ENCODE results near the gene APRT.

DNA sequence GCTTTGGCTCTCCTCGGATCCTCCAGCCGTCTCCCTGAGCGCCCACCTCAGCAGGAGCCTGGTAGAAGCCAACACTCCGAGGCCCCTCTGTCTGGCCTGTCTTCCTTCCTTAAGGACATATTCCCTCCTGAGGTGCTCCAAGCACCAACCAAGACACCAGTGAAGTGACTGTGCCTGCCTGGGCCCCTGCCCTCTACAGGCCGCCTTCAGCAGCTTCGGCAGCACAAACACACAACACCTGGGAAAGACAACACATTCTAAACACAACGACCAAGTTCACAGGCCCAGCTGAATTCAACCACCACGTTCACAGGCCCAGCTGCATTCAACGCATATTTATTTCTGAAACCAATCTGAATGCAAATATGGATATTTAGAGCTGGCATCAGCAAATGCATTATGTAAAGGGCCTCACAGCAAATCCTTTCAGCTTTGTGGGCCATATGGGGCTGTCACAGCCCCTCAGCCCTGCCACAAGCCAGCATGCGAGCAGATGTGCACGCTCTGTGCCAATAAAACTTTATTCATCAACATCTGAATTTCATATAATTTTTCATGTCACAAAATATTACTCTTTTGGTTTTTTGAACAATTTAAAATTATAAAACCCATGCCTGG, 32.8 kb upstream of the APRT start:
- TF ChIP-seq, protein P1, sequence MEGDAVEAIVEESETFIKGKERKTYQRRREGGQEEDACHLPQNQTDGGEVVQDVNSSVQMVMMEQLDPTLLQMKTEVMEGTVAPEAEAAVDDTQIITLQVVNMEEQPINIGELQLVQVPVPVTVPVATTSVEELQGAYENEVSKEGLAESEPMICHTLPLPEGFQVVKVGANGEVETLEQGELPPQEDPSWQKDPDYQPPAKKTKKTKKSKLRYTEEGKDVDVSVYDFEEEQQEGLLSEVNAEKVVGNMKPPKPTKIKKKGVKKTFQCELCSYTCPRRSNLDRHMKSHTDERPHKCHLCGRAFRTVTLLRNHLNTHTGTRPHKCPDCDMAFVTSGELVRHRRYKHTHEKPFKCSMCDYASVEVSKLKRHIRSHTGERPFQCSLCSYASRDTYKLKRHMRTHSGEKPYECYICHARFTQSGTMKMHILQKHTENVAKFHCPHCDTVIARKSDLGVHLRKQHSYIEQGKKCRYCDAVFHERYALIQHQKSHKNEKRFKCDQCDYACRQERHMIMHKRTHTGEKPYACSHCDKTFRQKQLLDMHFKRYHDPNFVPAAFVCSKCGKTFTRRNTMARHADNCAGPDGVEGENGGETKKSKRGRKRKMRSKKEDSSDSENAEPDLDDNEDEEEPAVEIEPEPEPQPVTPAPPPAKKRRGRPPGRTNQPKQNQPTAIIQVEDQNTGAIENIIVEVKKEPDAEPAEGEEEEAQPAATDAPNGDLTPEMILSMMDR (conservative IDR thresholded peaks at IDR 0.05; ENCODE audit: low read depth, low read length): peak; percentile 19; the same call in 1 of the 2 replicates
- TF ChIP-seq EZH2phosphoT487 (IDR thresholded peaks at IDR 0.05; ENCODE audit: borderline replicate concordance, low read length) (no peak), EZH2 (IDR thresholded peaks at IDR 0.05; ENCODE audit: low read length, unreplicated experiment) (no peak)
